Measurements from ENCODE around the gene AGBL1.

AGBL1 gene

GRCh38 chr15:86700864-86701610 is 621.4 kb downstream of the AGBL1 start:
- Mint-ChIP-seq H3K4me3 (no peak overlapping the region), H3K27ac (no peak overlapping the region), H3K27me3 (peaks cover 8% of the 10 kb centered on the region), H3K36me3 (peaks cover 4% of the 10 kb centered on the region), H3K9me3 (ENCODE audit: low read depth) (peaks cover 3% of the 10 kb centered on the region), H3K4me1 (ENCODE audit: low read depth) (no peaks in the 10 kb centered on the region)

GRCh38 chr15:86701611-86701963 is 621.9 kb downstream of the AGBL1 start:
- H3K36me3 Mint-ChIP-seq, result peaks cover 4% of the 10 kb centered on the region
- H3K9me3 Mint-ChIP-seq (ENCODE audit: low read depth), result peaks cover 3% of the 10 kb centered on the region
- no peaks in the 10 kb centered on the region for H3K4me1 Mint-ChIP-seq (ENCODE audit: low read depth)
- H3K4me3 Mint-ChIP-seq, result no peak overlapping the region
- peaks cover 8% of the 10 kb centered on the region for H3K27me3 Mint-ChIP-seq
- H3K27ac Mint-ChIP-seq, result no peak overlapping the region

DNA sequence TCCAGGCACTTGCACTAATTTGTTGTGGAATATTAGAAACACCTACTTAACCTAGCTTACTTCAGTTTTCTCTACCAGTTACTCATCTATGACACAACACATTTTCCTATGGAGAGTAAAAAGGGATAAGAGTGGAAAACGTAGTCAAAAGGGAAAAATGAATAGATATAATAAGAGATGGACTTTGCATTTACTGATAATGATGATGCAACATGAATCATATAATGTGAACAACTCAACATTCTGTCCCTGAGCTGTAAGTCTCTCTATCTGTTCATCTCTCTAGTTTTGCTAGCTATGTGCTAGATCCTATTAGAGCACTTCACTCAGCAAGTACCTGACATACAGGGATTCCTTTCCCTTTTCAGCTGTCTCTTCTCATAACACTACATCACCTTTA is 627.1 kb downstream of the AGBL1 start:
- H3K36me3 Mint-ChIP-seq, result no peaks in the 10 kb centered on the region
- H3K4me1 Mint-ChIP-seq (ENCODE audit: low read depth), result no peaks in the 10 kb centered on the region
- H3K27me3 Mint-ChIP-seq, result peaks cover 5% of the 10 kb centered on the region
- H3K4me3 Mint-ChIP-seq, result no peak overlapping the region
- no peak overlapping the region for H3K27ac Mint-ChIP-seq
- H3K9me3 Mint-ChIP-seq (ENCODE audit: low read depth), result no peaks in the 10 kb centered on the region

DNA sequence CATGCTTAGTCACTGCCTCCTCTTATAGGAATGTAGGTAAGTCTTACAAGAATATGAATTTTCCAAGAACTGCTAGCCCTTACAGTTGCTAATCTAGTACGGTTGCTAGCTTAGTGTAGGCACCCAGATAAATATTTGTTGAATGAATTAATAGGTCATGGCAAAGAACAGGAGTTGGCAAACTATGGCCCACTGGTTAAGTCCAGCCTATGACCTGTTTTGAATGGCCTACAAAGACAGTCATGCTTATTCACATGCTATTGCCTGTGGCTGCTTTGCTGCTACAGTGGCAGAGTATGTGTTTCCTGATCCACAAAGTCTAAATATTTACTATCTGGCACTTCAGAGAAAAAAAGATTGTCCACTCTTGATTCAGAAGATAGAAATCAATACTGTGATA is 631.8 kb downstream of the AGBL1 start:
- H3K9me3 Mint-ChIP-seq (ENCODE audit: low read depth), result no peaks in the 10 kb centered on the region
- H3K4me3 Mint-ChIP-seq, result no peak overlapping the region
- H3K4me1 Mint-ChIP-seq (ENCODE audit: low read depth), result peaks cover 2% of the 10 kb centered on the region
- H3K27ac Mint-ChIP-seq, result no peak overlapping the region
- peaks cover 2% of the 10 kb centered on the region for H3K27me3 Mint-ChIP-seq
- no peaks in the 10 kb centered on the region for H3K36me3 Mint-ChIP-seq

DNA sequence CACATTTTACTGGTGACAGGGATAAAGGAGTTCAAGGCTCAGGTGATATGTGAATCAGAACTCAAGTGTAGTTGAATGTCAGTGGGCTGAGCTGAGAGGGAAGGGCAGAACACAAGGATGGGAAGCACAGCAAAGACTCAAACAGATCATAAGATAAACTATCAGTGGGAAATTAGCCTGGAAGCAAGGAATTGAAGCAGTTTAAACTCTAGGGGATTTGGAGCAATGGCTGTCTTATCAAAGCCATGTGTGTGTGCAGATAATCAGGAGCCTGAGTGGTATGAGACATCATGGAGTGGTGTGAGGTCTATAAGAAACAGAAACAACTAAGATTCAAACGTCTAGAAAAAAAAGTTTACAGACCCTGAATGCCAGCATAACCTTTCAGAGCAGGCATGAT is 634.6 kb downstream of the AGBL1 start:
- H3K36me3 Mint-ChIP-seq, result no peaks in the 10 kb centered on the region
- H3K27ac Mint-ChIP-seq, result no peak overlapping the region
- peaks cover 2% of the 10 kb centered on the region for H3K27me3 Mint-ChIP-seq
- H3K4me1 Mint-ChIP-seq (ENCODE audit: low read depth), result peaks cover 2% of the 10 kb centered on the region
- no peaks in the 10 kb centered on the region for H3K9me3 Mint-ChIP-seq (ENCODE audit: low read depth)
- H3K4me3 Mint-ChIP-seq, result no peak overlapping the region

DNA sequence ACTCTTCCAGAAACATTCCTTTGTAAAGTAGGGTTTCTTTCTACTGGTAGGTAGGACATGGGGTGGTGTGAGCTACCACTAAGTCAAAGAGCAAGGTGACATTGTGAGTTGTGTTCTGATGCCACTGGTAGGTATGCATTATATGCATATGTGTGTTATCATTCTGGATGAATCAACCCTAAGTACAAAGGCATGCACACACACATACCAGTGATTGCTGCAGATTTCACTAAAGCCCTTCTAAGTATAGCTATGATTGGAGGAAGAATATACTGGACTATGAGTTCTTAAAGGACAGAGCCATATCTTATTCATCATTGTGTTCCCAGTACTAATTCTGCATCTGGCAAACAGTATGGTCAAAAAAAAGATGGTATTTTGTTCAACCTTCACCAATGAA is 646.0 kb downstream of the AGBL1 start:
- Mint-ChIP-seq H3K36me3 (no peaks in the 10 kb centered on the region), H3K9me3 (ENCODE audit: low read depth) (no peaks in the 10 kb centered on the region), H3K4me1 (ENCODE audit: low read depth) (peaks cover 2% of the 10 kb centered on the region), H3K4me3 (no peak overlapping the region), H3K27ac (no peak overlapping the region), H3K27me3 (no peaks in the 10 kb centered on the region)

DNA sequence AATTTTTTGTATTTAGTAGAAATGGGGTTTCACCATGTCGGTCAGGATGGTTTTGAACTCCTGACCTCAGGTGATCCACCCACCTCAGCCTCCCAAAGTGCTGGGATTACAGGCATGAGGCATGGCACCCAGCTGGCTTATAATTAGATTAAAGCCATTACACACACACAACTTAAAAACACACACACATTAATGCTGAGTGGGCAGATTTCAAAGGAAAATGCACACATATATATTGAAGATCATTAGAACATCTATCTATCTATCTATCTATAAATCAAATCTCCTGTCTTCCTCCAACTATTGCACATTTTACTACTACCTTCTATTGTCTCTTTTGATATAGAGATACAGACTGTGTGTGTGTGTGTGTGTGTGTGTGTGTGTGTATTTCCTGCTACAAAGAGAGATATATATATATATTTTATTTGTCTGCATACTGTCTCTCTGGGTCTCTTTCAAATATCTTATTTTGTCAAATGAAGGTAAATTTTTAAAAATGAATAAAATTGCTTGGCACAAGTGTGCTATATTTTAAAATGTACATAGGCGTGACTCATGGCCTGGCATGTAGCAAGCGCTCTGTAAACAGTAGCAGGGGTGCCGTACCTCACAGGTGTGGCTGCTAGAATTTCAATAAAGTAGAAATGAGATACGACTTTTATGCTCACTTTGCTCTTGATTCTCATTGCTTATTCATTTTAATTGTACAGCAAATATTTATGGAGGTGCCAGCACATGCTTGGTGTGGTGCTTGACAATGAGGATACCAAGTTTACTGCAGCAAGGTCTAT is 655.8 kb downstream of the AGBL1 start:
- Mint-ChIP-seq H3K9me3 (ENCODE audit: low read depth) (peaks cover 5% of the 10 kb centered on the region), H3K4me3 (no peak overlapping the region), H3K4me1 (ENCODE audit: low read depth) (no peaks in the 10 kb centered on the region), H3K27me3 (no peaks in the 10 kb centered on the region), H3K27ac (no peak overlapping the region), H3K36me3 (no peaks in the 10 kb centered on the region)

GRCh38 chr15:86741917-86742316 is 662.2 kb downstream of the AGBL1 start:
- no peak overlapping the region for H3K4me3 Mint-ChIP-seq
- no peaks in the 10 kb centered on the region for H3K27me3 Mint-ChIP-seq
- peaks cover 5% of the 10 kb centered on the region for H3K9me3 Mint-ChIP-seq (ENCODE audit: low read depth)
- H3K4me1 Mint-ChIP-seq (ENCODE audit: low read depth), result peaks cover 4% of the 10 kb centered on the region
- H3K36me3 Mint-ChIP-seq, result no peaks in the 10 kb centered on the region
- no peak overlapping the region for H3K27ac Mint-ChIP-seq

- Mint-ChIP-seq H3K4me1 (ENCODE audit: low read depth) (peaks cover 4% of the 10 kb centered on the region), H3K36me3 (no peaks in the 10 kb centered on the region), H3K27ac (no peak overlapping the region), H3K27me3 (no peaks in the 10 kb centered on the region), H3K9me3 (ENCODE audit: low read depth) (peaks cover 2% of the 10 kb centered on the region), H3K4me3 (no peak overlapping the region)
Measured at GRCh38 chr15:86743283-86743903, 663.7 kb downstream of the AGBL1 start.

- H3K27me3 Mint-ChIP-seq, result no peaks in the 10 kb centered on the region
- no peak overlapping the region for H3K4me3 Mint-ChIP-seq
- H3K27ac Mint-ChIP-seq, result no peak overlapping the region
- H3K9me3 Mint-ChIP-seq (ENCODE audit: low read depth), result no peaks in the 10 kb centered on the region
- H3K36me3 Mint-ChIP-seq, result no peaks in the 10 kb centered on the region
- peaks cover 4% of the 10 kb centered on the region for H3K4me1 Mint-ChIP-seq (ENCODE audit: low read depth)
Measured at GRCh38 chr15:86744198-86744780, 664.6 kb downstream of the AGBL1 start.

GRCh38 chr15:86751116-86751515 is 671.4 kb downstream of the AGBL1 start:
- H3K9me3 Mint-ChIP-seq (ENCODE audit: low read depth), result no peaks in the 10 kb centered on the region
- H3K27me3 Mint-ChIP-seq, result peaks cover 9% of the 10 kb centered on the region
- no peak overlapping the region for H3K4me3 Mint-ChIP-seq
- H3K36me3 Mint-ChIP-seq, result no peaks in the 10 kb centered on the region
- H3K27ac Mint-ChIP-seq, result no peak overlapping the region
- H3K4me1 Mint-ChIP-seq (ENCODE audit: low read depth), result no peaks in the 10 kb centered on the region

- H3K27me3 Mint-ChIP-seq, result peaks cover 14% of the 10 kb centered on the region
- H3K27ac Mint-ChIP-seq, result no peak overlapping the region
- no peaks in the 10 kb centered on the region for H3K36me3 Mint-ChIP-seq
- H3K4me3 Mint-ChIP-seq, result no peak overlapping the region
- H3K4me1 Mint-ChIP-seq (ENCODE audit: low read depth), result no peaks in the 10 kb centered on the region
- no peaks in the 10 kb centered on the region for H3K9me3 Mint-ChIP-seq (ENCODE audit: low read depth)
Measured at GRCh38 chr15:86754846-86755245, 675.2 kb downstream of the AGBL1 start.

GRCh38 chr15:86756688-86757087 is 677.0 kb downstream of the AGBL1 start:
- Mint-ChIP-seq H3K27ac (no peak overlapping the region), H3K9me3 (ENCODE audit: low read depth) (no peaks in the 10 kb centered on the region), H3K4me3 (no peak overlapping the region), H3K27me3 (peaks cover 13% of the 10 kb centered on the region), H3K36me3 (no peaks in the 10 kb centered on the region), H3K4me1 (ENCODE audit: low read depth) (no peaks in the 10 kb centered on the region)

- H3K4me3 Mint-ChIP-seq, result no peak overlapping the region
Measured at GRCh38 chr15:86759800-86760523, 680.3 kb downstream of the AGBL1 start.

More at GRCh38 chr15:86759800-86760523, 680.3 kb downstream of the AGBL1 start:
- Mint-ChIP-seq H3K36me3 (no peaks in the 10 kb centered on the region), H3K27me3 (peaks cover 13% of the 10 kb centered on the region), H3K4me1 (ENCODE audit: low read depth) (no peaks in the 10 kb centered on the region), H3K27ac (no peak overlapping the region), H3K9me3 (ENCODE audit: low read depth) (no peaks in the 10 kb centered on the region)

Measured in activated naive CD8-positive, alpha-beta T cell (primary cell).